Right atrium auricular region (tissue), 2 donors: ENCODE data around the gene BCAR3. TPM values are rescaled to one million over a fixed set of nuclear protein-coding genes. Genes with fewer than 3 reads are reported as not detected.
A peak's percentile ranks its signal among the peaks of the same experiment; 100 is the strongest.

Experiments used
- DNase-seq: peaks from one replicate; pipeline ENCODE4 v3.0.0-alpha.2; 2019; ENCODE audit warnings: low spot score
- H3K27ac ChIP-seq, 2 donors: fragments of 200-600 bp; sonication (generic); 1 replicate in 1 of 2; 2 replicates in 1 of 2; pipeline ENCODE4 v1.5.1; 2016 to 2019
- H3K27me3 ChIP-seq, 2 donors: fragments of 200-600 bp; sonication (generic); one replicate each; pipeline versions ENCODE4 v1.5.1 to v1.6.0; 2017 to 2019
- H3K36me3 ChIP-seq: fragments of 200-600 bp; sonication (generic); one replicate; pipeline ENCODE4 v1.5.1; 2016
- H3K4me1 ChIP-seq, 2 donors: fragments of 200-600 bp; sonication (generic); one replicate each; pipeline versions ENCODE4 v1.5.1 to v1.6.0; 2017 to 2019
- H3K4me3 ChIP-seq, 2 donors: fragments of 200-600 bp; sonication (generic); 1 replicate in 1 of 2; 2 replicates in 1 of 2; pipeline ENCODE4 v1.5.1; 2017 to 2019; ENCODE audit warnings: mild to moderate bottlenecking in 1 of 2, moderate library complexity in 1 of 2
- H3K9me3 ChIP-seq, 2 donors: fragments of 200-600 bp; sonication (generic); one replicate each; pipeline ENCODE4 v1.5.1; 2019
- CTCF ChIP-seq, 2 donors: fragments of 200-600 bp; sonication (generic); IDR thresholded peaks; one replicate each; pipeline ENCODE4 v1.5.1; 2019; ENCODE audit warnings: antibody characterized with exemption in 2 of 2
- total RNA-seq, 2 donors: library from RNA; depleted of rRNA; stranded (reverse); fragments of >200 nt; gene quantifications; one replicate each; pipeline ENCODE4 v1.1.0, GENCODE V29; 2016

The BCAR3 gene
- total RNA-seq, 2 donors from 2014 or later, result 12.7 to 19.3 TPM

- H3K4me1 ChIP-seq, result peaks cover 0 to 67% of the 10 kb centered on the region in 2 donors
- H3K27me3 ChIP-seq, result no peaks in the 10 kb centered on the region
These were observed 60.4 kb downstream of the BCAR3 start for GRCh38 chr1:93621246-93621645.

GRCh38 chr1:93620841-93621210, 60.8 kb downstream of the BCAR3 start:
- Histone ChIP-seq H3K27ac (no peak overlapping the region), H3K4me1 (peaks cover 0 to 67% of the 10 kb centered on the region in 2 donors)

More at GRCh38 chr1:93621246-93621645, 60.4 kb downstream of the BCAR3 start:
- no peaks in the 10 kb centered on the region for H3K36me3 ChIP-seq
- TF ChIP-seq CTCF (IDR thresholded peaks at IDR 0.05), result no peak
- no peaks in the 10 kb centered on the region for H3K9me3 ChIP-seq
- no peak overlapping the region for H3K27ac ChIP-seq
- no peak for DNase-seq
- H3K4me3 ChIP-seq, result no peak overlapping the region

GRCh38 chr1:93620172-93620840, 61.3 kb downstream of the BCAR3 start:
- peak; percentile 46 for DNase-seq
- H3K27ac ChIP-seq, result no peak overlapping the region
- TF ChIP-seq CTCF (IDR thresholded peaks at IDR 0.05), result no peak
- peaks cover 0 to 67% of the 10 kb centered on the region in 2 donors for H3K4me1 ChIP-seq
- H3K9me3 ChIP-seq, result no peaks in the 10 kb centered on the region
- no peaks in the 10 kb centered on the region for H3K27me3 ChIP-seq
- H3K4me3 ChIP-seq, result no peak overlapping the region
- no peaks in the 10 kb centered on the region for H3K36me3 ChIP-seq

More at GRCh38 chr1:93620841-93621210, 60.8 kb downstream of the BCAR3 start:
- Histone ChIP-seq H3K36me3 (no peaks in the 10 kb centered on the region), H3K4me3 (no peak overlapping the region), H3K9me3 (no peaks in the 10 kb centered on the region), H3K27me3 (no peaks in the 10 kb centered on the region)
- DNase-seq, result peak; percentile 21
- no peak for TF ChIP-seq CTCF (IDR thresholded peaks at IDR 0.05)

GRCh38 chr1:93619507-93620171, 62.0 kb downstream of the BCAR3 start:
- no peak overlapping the region for H3K27ac ChIP-seq
- no peak overlapping the region for H3K4me3 ChIP-seq
- H3K27me3 ChIP-seq, result no peaks in the 10 kb centered on the region
- TF ChIP-seq CTCF (IDR thresholded peaks at IDR 0.05), result no peak
- no peaks in the 10 kb centered on the region for H3K9me3 ChIP-seq
- DNase-seq, result no peak
- H3K4me1 ChIP-seq, result peaks cover 0 to 64% of the 10 kb centered on the region in 2 donors
- H3K36me3 ChIP-seq, result no peaks in the 10 kb centered on the region

- peaks cover 0 to 65% of the 10 kb centered on the region in 2 donors for H3K4me1 ChIP-seq
- TF ChIP-seq CTCF (IDR thresholded peaks at IDR 0.05), result no peak
- no peak overlapping the region for H3K4me3 ChIP-seq
- H3K36me3 ChIP-seq, result no peaks in the 10 kb centered on the region
- peak overlapping the region; percentile 27 to 51 for H3K27ac ChIP-seq
- H3K9me3 ChIP-seq, result no peaks in the 10 kb centered on the region
- DNase-seq, result no peak
- no peaks in the 10 kb centered on the region for H3K27me3 ChIP-seq
These were observed 63.8 kb downstream of the BCAR3 start for GRCh38 chr1:93617670-93618499.
